GM13976 (cell line): ENCODE results near the gene MSL3.

Source experiments
- DNase-seq: peaks from one replicate; pipeline ENCODE4 v3.0.0; 2012; ENCODE audit warnings: low spot score
- CTCF ChIP-seq: IDR thresholded peaks from 2 replicates; pipeline ENCODE4 v1.5.1; 2012; ENCODE audit warnings: borderline replicate concordance, mild to moderate bottlenecking; ENCODE audit not compliant: insufficient read depth; ENCODE audit errors: extremely low read depth, missing control alignments, control extremely low read depth
- in situ Hi-C: fragments of 300-500 bp; cut with MboI; formaldehyde crosslinking; loops from one replicate; pipeline ENCODE4 v1.12.0; 2022; ENCODE audit warnings: low sequenced_read_pairs, mixed read lengths, inconsistent platforms; ENCODE audit not compliant: unreplicated experiment

MSL3 gene

GRCh38 chrX:11757719-11758399 is at the start of gene MSL3:
MSL3 (plus strand) TSS chrX:11758237; CDS start chrX:11758264, 27 bp downstream.
- peak; percentile 75 for DNase-seq
- in situ Hi-C loops = no loop called here
- TF ChIP-seq CTCF = no peak

- TF ChIP-seq CTCF = no peak
- in situ Hi-C loops = no loop called here
- no peak for DNase-seq
Measured at GRCh38 chrX:11722304-11722703, 35.7 kb upstream of the MSL3 start.

- DNase-seq = peak; percentile 39
- peak; percentile 56 for TF ChIP-seq CTCF
- in situ Hi-C loops = no loop called here
Measured at GRCh38 chrX:11724122-11725017, 33.7 kb upstream of the MSL3 start.

GRCh38 chrX:11725631-11726442 is 32.2 kb upstream of the MSL3 start:
- TF ChIP-seq CTCF = no peak
- DNase-seq = no peak
- in situ Hi-C loops = no loop called here

- in situ Hi-C loops = no loop called here
- no peak for DNase-seq
- no peak for TF ChIP-seq CTCF
Measured at GRCh38 chrX:11728556-11728955, 29.5 kb upstream of the MSL3 start.

GRCh38 chrX:11733614-11734013 is 24.4 kb upstream of the MSL3 start:
- in situ Hi-C loops = no loop called here
- TF ChIP-seq CTCF = no peak
- no peak for DNase-seq
